NB4 (cell line): ENCODE data around the gene IQCH.

Experiments
- POLR2A ChIP-seq: IDR thresholded peaks from 2 replicates; pipeline ENCODE4 v1.6.1; 2011; ENCODE audit warnings: mild to moderate bottlenecking; ENCODE audit not compliant: insufficient read length; ENCODE audit errors: extremely low read depth
- TF ChIP-seq, protein P1 (sequence below): IDR thresholded peaks from one replicate; pipeline ENCODE4 v1.5.1; 2012; ENCODE audit warnings: low read depth, low read length
- TF ChIP-seq, protein P2 (sequence below): IDR thresholded peaks from 2 replicates; pipeline ENCODE4 v1.6.1; 2011; ENCODE audit warnings: low read depth, low read length

DNA sequence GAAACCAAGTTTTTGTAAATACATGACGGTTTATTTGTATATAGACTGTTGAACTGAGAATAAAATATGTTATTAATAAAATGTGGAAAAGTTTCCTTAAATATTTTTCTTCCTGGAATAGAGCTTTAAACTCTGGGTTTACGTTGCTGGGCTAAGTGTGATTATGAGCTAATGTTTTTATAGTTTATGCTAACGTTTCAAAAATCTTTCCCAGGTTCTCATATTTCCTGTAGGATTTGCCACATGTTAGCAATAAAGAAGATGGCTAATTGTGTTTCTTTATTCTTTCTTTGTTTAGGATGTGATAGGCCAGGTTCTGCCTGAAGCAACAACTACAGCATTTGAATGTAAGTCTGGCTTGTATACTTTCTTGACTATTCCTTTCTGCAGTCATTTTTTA is 295.1 kb downstream of the IQCH start:
- TF ChIP-seq, protein P1, sequence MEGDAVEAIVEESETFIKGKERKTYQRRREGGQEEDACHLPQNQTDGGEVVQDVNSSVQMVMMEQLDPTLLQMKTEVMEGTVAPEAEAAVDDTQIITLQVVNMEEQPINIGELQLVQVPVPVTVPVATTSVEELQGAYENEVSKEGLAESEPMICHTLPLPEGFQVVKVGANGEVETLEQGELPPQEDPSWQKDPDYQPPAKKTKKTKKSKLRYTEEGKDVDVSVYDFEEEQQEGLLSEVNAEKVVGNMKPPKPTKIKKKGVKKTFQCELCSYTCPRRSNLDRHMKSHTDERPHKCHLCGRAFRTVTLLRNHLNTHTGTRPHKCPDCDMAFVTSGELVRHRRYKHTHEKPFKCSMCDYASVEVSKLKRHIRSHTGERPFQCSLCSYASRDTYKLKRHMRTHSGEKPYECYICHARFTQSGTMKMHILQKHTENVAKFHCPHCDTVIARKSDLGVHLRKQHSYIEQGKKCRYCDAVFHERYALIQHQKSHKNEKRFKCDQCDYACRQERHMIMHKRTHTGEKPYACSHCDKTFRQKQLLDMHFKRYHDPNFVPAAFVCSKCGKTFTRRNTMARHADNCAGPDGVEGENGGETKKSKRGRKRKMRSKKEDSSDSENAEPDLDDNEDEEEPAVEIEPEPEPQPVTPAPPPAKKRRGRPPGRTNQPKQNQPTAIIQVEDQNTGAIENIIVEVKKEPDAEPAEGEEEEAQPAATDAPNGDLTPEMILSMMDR, result no peak
- TF ChIP-seq, protein P2, sequence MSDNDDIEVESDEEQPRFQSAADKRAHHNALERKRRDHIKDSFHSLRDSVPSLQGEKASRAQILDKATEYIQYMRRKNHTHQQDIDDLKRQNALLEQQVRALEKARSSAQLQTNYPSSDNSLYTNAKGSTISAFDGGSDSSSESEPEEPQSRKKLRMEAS, result no peak
- no peak for TF ChIP-seq POLR2A
